ENCODE measurements around the gene TMEM120A.

Gene TMEM120A

DNA sequence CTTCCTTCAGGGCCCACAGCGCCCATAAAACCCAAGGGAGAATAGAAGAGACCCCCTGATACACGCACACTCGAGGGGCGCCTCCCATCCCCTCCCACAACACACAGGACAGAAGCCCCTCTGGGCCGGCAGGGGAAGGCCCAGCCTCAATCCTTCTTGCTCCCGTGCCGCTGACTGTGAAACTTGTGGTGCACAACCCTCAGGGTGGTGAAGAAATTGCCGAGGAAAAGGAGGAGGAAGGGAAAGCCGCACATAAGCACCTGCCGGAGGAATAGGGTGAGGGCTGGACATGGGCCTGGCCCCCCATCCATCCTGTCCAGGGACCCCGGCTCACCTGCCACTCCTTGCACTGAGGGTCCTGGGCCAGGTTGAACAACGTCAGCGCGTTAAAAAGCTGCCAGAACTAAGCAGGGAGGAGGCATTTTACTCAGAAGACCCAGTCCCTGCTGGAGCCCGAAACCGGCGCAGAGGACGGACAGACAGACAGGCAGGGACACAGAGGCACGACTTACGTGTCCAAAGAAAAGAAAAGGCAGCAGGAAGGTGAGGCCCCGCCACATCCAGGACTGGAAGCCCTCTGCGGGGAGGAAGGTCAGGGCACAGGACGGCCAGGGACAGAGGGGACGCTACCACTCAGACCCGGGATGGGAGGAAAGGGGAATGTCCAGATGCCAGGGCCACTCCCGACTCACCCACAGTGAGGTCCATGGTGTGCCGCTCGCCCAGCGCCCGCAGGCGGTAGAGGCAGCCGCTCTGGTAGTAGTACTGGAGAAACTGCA, 7.2 kb downstream of the TMEM120A start:
- TF ChIP-seq GATA3 (IDR thresholded peaks at IDR 0.05; ENCODE audit: low read depth, low read length) (no peak), GATA2 (IDR thresholded peaks at IDR 0.05; ENCODE audit: low read depth, low read length) (no peak)

DNA sequence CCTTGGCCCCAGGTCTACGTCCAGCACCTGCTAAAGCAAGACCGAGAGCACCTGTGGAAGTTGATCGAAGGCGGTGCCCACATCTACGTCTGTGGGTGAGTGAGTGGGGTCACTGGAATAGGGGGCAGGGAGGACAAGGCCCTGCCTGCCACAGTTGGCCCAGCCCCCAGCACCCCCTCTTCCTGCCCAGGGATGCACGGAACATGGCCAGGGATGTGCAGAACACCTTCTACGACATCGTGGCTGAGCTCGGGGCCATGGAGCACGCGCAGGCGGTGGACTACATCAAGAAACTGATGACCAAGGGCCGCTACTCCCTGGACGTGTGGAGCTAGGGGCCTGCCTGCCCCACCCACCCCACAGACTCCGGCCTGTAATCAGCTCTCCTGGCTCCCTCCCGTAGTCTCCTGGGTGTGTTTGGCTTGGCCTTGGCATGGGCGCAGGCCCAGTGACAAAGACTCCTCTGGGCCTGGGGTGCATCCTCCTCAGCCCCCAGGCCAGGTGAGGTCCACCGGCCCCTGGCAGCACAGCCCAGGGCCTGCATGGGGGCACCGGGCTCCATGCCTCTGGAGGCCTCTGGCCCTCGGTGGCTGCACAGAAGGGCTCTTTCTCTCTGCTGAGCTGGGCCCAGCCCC, 8.1 kb downstream of the TMEM120A start:
- no peak for TF ChIP-seq GATA3 (IDR thresholded peaks at IDR 0.05; ENCODE audit: low read depth, low read length)
- TF ChIP-seq GATA2 (IDR thresholded peaks at IDR 0.05; ENCODE audit: low read depth, low read length), result no peak

DNA sequence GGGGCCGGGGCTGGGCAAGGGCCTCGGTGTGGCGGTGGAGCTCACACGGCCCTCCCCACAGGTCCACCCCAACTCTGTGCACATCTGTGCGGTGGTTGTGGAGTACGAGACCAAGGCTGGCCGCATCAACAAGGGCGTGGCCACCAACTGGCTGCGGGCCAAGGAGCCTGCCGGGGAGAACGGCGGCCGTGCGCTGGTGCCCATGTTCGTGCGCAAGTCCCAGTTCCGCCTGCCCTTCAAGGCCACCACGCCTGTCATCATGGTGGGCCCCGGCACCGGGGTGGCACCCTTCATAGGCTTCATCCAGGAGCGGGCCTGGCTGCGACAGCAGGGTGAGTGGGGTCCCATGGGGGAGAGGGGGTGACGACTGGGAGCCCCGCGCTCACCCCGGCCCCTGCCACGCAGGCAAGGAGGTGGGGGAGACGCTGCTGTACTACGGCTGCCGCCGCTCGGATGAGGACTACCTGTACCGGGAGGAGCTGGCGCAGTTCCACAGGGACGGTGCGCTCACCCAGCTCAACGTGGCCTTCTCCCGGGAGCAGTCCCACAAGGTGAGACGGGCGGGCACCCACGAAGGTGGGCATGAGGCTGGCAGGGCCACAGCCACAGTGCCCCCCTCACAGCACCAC, 8.8 kb downstream of the TMEM120A start:
- no peak for TF ChIP-seq GATA3 (IDR thresholded peaks at IDR 0.05; ENCODE audit: low read depth, low read length)
- no peak for TF ChIP-seq GATA2 (IDR thresholded peaks at IDR 0.05; ENCODE audit: low read depth, low read length)

DNA sequence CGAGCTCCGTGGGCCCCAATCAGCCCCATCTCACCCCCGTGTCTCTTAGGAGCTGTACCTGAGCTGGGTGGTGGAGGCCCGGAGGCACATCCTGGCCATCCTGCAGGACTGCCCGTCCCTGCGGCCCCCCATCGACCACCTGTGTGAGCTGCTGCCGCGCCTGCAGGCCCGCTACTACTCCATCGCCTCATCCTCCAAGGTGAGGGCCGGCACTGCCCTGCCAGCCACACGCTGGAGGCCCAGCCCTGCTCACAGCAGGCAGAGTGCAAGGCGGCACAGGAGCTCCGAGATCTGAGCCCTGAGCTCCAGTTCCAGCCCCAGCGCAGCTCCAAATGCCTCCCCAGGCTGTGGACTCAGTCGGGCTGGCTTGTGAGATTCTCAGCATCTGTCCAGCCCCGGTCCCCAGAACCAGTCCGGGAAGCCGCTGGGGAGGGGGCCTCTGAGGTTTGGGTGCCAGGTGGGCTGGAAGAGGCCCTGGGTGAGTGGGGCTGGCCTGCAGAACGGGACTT, 9.3 kb downstream of the TMEM120A start:
- TF ChIP-seq GATA3 (IDR thresholded peaks at IDR 0.05; ENCODE audit: low read depth, low read length) (no peak), GATA2 (IDR thresholded peaks at IDR 0.05; ENCODE audit: low read depth, low read length) (no peak)

DNA sequence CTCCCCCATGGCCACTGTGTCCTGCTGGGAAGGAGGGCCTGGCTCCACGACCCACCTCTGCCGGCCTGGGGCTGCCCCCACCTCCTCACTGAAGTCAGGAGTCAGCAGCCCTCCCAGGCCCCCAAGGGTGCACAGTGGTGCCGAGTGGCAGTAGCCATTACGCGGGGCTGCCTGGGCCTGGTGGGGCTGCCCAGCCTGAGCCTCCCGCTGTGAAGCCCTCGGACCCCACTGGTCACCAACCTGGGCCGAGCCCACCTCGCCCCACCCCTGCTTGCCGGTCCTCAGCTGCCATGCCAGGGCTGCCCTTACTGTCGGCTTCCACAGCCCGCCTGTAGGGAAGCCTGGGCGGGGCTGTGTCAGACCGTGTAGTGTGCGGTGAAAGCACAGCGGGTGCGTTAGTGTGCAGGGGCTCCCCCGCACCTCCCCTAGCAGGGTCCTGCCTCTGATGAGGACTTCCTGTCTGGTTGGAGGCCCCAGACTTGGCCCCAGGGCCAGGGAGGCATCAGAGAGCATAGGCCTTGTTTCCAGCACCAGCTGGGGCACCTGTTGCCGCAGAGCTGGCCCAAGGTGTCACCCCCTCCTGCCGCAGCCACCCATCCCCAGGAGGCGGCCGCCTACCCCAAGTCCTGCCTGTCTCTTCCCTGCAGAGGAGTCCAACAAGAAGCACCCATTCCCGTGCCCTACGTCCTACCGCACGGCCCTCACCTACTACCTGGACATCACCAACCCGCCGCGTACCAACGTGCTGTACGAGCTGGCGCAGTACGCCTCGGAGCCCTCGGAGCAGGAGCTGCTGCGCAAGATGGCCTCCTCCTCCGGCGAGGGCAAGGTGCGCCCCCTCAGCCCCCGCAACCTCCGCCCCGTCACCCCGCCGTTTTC, 10.0 kb downstream of the TMEM120A start:
- TF ChIP-seq GATA3 (IDR thresholded peaks at IDR 0.05; ENCODE audit: low read depth, low read length), result no peak
- TF ChIP-seq GATA2 (IDR thresholded peaks at IDR 0.05; ENCODE audit: low read depth, low read length), result no peak

DNA sequence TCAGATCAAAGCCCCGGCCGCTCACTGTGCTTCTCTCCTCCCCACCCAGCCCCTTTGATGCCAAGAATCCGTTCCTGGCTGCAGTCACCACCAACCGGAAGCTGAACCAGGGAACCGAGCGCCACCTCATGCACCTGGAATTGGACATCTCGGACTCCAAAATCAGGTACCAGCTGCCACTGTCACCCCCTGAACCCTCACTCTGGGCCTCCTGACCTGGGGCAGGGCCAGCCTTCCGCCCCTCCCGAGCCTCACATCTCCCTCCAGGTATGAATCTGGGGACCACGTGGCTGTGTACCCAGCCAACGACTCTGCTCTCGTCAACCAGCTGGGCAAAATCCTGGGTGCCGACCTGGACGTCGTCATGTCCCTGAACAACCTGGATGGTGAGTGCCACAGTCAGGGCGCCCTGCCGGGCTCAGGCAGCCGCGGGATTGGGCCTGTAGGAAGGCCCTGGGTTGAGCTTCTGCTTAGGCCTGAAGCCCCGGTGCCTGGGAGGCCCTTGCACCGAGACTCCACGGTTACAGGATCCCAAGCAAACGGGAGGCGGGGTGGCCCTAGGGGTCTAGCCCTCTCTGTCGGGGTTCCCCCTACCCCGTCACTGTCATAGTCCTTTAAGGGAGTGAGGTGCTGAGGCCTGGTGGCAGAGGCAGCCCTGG, 10.8 kb downstream of the TMEM120A start:
- TF ChIP-seq GATA2 (IDR thresholded peaks at IDR 0.05; ENCODE audit: low read depth, low read length) (no peak), GATA3 (IDR thresholded peaks at IDR 0.05; ENCODE audit: low read depth, low read length) (no peak)

DNA sequence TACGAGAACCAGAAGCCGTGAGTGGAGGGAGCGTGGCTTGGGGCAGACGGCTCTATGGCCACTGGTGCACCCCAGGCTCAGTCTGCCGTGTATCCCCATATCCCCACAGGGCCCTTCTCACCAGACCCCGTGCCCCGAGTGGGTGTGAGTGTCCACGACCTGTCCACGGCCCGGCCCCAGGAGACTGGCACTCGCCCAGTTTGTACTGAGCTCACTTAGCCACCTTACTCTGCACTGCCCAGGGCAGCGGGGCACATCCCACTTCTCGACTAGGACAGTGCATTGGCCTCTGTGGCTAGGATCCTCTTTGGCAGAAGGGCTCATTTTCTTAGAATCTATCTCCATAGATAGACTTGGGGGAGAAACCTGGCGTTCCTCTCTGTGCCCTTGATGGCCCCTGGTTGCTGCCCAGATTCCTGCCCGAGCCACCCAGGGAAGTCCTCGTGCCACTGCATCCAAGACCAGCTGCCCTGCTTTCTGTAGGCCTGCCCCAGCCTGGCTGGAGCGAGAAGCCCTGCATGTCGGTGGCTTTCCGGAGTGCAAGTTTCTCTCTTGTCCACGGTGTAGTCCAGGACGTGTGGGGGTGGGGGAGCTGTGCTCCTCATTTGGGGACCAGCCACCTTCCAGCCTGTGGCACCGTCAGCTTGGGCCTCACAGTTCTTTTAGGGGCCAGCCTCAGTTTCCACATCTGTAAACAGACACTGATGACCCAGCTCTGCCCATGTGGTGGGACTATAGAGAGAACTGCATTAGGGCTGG, 11.9 kb downstream of the TMEM120A start:
- no peak for TF ChIP-seq GATA2 (IDR thresholded peaks at IDR 0.05; ENCODE audit: low read depth, low read length)

DNA sequence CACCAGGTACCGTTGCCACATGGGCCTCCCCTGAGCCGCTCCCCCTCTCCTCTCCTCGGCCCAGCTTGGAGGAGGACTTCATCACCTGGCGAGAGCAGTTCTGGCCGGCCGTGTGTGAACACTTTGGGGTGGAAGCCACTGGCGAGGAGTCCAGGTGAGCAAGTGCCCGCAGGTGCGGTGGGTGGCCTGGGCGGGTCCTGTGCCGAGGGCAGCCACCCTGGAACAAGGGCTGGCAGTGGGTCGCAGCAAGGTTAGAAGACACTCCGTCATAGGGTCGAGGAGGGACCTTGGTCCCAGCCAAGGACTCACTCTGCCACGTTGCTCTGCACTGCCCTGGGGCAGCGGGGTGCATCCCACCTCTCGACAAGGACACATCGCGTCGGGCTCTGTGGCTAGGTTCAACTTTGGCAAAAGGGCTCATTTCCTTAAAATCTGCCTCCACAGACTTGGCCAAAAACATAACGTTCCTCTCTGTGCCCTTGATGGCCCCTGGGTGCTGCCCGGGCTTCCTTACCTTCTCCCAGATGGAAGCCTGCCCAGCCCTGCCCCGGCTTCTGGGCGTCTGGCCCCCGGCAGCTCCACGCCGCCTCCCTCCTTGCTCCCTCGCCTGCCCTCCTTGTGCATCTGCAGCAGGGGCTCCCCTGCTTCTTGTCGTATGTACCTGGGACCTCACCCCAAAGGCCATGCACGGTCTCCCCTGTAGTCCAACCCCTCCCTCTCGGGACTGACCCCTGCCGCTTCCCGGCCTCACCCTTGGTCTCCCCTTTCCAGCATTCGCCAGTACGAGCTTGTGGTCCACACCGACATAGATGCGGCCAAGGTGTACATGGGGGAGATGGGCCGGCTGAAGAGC, 12.7 kb downstream of the TMEM120A start:
- TF ChIP-seq GATA3 (IDR thresholded peaks at IDR 0.05; ENCODE audit: low read depth, low read length) (no peak), GATA2 (IDR thresholded peaks at IDR 0.05; ENCODE audit: low read depth, low read length) (no peak)

DNA sequence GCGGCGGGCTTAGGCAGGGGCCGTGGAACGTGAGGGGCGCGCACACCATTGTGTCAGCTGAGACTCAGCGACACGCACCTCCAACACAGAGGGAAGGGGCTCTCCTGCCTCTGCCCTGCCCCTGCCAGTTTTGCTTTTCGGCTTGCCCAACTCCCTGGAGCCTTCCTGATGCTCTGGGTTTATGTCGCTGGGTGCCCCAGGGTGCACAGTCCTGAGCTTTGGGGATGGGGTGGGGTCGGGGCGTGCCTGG, 13.3 kb downstream of the TMEM120A start:
- TF ChIP-seq GATA3 (IDR thresholded peaks at IDR 0.05; ENCODE audit: low read depth, low read length) (no peak), GATA2 (IDR thresholded peaks at IDR 0.05; ENCODE audit: low read depth, low read length) (no peak)

DNA sequence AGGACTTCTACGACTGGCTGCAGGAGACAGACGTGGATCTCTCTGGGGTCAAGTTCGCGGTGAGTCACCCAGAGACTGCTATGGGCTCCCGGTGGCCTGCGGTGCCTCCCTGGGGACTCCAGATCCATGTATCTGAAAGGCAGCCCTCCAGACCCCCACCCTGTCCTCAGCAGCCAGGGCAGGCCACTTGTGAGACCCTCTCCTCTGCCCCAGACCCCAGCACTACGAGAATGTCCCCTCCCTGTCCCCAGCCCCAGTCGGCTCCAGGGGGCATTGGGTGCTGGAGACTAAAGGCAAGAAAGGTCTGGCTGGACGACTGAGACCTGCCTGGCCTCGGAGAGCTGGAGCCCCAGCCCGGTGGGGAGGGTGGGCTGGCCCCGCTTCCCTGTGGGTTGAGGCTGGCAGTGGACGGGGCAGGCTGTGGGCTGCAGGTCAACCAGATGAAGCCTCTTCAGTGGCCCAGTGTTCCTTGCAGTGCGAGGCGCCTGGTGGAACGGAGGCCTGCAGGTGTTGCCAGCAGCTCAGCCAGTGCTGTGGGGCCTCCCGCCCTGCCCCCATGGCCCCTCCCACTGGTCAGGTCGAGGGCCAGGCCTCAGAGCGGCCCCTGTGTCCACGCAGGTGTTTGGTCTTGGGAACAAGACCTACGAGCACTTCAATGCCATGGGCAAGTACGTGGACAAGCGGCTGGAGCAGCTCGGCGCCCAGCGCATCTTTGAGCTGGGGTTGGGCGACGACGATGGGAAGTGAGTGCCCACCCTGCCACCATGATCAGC, 13.8 kb downstream of the TMEM120A start:
- no peak for TF ChIP-seq GATA3 (IDR thresholded peaks at IDR 0.05; ENCODE audit: low read depth, low read length)
- TF ChIP-seq GATA2 (IDR thresholded peaks at IDR 0.05; ENCODE audit: low read depth, low read length), result no peak

DNA sequence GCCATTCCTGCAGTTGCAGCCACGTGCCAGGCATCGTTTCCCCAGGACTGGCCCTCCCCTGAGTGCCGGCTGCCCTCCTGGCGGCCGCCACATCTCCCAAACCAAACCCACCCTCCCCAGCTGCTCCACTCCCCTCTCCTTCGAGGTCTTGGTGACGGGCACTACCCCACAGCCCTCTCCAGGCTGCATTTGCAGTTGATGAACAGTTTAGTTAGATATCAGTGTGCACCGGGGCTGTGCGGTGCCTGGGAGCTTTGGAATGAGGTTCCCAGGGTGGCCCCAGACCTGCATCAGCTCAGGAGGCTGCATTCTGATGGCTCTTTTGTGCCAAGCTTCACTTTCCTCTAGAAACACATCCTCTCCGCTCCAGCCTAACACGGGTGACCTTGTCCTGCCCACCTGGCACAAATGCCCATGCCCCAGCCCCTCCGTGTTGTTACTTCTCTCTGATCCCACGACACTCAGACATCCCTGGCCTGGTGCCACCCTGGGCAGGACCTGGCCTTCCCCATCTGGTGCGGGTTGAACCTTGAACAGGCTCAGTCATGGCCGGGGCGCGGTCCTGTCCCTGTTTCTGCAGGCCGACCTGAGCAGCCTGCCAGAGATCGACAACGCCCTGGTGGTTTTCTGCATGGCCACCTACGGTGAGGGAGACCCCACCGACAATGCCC, 14.5 kb downstream of the TMEM120A start:
- TF ChIP-seq GATA2 (IDR thresholded peaks at IDR 0.05; ENCODE audit: low read depth, low read length) (no peak), GATA3 (IDR thresholded peaks at IDR 0.05; ENCODE audit: low read depth, low read length) (no peak)
